ENCODE measurements around the gene TSPAN4.

TSPAN4 gene, protein sequence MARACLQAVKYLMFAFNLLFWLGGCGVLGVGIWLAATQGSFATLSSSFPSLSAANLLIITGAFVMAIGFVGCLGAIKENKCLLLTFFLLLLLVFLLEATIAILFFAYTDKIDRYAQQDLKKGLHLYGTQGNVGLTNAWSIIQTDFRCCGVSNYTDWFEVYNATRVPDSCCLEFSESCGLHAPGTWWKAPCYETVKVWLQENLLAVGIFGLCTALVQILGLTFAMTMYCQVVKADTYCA
- 10.5 to 117 (median 30.1) reads per million in 18 experiments for total RNA-seq

DNA sequence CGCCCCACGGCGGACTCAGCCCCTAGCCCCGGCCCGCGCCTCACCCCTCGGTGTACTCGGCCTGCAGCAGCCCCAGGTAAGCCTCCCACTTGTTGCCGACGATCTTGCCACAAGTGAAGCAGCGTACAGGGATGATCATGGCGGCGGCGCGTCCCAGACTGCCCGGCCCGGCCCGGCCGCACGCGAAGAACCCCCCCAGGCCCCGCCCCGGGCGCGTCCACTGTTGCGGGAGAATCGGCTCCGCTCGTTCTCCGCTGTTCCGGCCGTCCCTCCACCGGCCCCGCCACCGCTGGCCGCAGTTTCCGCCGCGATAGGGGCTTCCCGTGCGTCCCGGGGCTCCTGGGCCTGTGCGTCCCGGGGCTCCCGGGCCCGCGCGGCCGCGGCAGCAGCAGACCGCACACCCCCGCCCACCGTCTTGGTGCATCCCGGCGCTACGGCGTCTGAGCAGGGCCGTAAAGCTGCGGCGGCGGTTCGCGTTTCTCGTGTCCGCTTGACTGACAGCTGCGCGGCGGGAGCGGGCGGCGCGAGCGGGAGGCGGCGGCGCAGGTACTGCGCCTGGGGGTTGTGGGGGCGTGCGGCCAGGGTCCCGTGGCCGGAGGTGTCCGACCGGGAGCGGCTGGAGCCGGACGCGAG is at the start of gene TSPAN4, which contains the start of gene POLR2L:
TSPAN4 (plus strand) TSS at position 483 of the 633 bp plus-strand sequence. CDS start 7,453 bp downstream, outside the sequence.
POLR2L (minus strand) TSS at position 160 of the 633 bp plus-strand sequence; CDS start at position 139, 21 bp downstream.
- peak; percentile 82 to 90 for DNase-seq

GRCh38 chr11:792873-793272 is 49.8 kb upstream of the TSPAN4 start:
- no peak for DNase-seq

DNA sequence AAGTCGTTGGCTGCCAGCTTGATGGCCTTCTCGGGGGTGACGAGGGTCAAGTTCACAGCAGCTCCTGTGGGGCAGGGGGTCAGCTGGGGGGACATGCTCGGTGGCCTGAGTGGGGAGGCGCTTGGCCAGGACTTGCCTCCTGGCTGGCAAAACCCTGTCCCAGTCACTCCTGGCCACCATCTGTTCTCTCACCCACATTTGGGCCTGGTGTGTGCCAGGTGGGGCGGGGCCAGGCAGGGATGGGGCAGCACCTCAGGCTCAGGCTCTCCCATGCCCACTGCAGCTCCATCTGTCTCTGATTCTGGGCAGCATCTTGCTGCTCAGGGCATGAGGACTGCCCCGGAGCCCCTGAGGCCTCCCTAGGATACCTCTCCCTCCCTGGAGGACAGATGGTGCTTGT is 49.1 kb upstream of the TSPAN4 start:
- no peak for DNase-seq

DNA sequence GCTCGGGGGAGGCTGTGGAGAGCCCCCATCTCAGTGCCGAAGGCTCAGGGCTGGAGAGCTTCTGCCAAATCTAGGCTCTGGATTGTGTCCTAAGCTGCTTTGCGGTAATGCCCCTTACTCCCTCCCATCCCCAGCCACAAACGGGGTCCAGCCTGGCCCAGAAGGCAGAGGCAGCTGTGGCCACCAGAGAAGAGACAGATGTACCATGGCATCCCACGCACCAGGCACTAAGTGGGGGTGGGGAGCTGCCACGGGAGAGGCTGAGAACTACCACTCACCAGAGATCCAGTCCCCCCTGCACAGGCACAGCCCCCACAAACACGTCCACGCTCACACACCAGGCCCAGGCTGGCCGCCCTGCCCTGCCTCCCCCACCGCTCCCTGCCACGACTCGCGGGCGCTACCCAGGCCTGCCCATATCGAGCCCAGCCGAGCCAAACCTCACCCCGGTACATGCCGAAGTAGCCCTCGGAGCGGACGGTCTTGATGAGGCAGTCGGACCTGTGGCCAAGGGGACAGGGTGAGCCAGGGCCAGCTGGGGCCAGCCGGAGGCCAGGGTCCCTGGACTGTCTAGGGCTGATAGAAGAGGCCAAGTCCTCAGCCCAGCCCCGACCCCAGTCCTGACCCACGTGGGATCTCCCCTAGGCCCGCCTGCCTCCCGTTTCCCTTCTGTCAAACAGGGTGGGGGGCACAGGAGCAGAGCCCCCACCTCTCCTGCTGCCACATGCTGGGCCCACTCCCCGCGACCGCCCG is 48.5 kb upstream of the TSPAN4 start:
- DNase-seq = no peak

DNA sequence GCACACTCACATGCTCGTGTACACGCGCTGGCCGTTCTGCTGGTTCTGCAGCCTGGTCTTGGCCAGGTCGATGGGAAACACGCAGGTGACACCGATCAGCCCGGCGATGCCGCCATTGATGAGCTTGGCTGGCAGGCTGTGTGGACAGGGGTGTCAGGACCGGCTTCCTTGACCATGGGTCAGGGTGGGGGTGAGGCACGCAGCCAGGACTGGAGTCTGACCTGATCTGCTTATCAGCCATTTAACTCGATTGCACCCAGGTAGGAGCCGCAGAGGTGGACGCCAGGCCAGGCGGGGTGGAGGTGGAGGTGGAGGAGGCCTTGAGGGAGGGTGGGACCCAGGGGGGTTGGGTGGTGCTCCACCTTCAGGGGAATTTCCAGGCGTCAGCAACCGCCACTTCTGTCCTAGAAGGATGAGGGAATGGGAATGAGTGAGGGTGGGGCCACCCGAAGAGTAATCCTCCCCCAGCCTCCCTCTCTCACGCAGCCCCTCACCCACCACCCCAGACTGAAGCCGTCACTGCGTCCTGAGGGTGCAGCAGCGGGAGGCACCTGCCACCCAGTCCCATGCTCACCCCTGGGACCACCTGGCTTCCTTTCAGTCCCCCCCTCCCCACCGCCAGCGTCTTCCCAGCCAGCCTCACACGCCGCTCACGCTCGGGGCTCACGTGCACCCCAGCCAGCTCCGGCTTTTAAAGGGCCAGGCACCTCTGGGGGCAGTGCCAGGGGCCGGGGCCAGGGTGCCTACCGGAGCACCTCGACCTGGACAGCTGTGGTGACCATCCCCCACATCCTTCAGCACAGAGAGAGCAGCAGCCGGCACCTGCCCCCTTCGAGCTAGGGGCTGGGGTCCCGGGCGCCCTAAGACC is 47.7 kb upstream of the TSPAN4 start:
- DNase-seq = no peak

- DNase-seq = peak; percentile 75 to 91
Observed at GRCh38 chr11:795634-796564, 46.8 kb upstream of the TSPAN4 start.

DNA sequence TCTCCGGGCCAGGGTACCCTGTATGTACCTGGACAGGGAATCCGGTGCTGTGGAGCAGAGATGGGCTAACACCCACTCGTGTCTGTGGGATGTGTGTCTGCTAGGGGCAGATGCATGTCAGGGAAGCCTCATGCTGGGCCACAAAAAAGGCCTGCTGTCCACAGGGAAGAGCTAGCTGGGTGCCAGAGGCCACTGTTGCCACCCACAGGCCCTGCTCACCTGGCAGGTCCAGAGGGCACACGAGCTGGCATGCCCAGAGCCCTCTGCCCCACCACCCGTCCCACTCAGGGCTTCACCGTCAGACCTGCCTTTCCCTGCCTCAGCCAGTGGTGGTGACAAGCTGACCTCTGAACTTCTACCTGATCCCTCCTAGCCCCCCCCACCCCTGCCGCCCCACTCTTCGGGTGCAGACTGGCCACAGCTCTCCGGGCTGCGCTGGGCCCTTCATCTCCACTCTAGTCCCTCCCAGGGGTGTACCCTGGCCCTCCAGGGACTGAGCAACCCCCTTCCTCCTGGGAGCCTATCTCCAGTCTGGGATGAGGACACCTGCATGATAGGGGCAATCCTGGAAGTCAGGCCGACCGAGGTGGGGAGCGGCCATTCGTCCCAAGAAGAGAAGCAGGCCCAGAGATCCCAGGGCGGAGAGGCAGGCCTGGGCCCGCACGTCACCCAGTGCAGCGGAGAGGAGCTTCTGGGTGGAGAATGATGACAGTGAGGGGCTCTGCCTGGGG is 45.9 kb upstream of the TSPAN4 start:
- no peak for DNase-seq

DNA sequence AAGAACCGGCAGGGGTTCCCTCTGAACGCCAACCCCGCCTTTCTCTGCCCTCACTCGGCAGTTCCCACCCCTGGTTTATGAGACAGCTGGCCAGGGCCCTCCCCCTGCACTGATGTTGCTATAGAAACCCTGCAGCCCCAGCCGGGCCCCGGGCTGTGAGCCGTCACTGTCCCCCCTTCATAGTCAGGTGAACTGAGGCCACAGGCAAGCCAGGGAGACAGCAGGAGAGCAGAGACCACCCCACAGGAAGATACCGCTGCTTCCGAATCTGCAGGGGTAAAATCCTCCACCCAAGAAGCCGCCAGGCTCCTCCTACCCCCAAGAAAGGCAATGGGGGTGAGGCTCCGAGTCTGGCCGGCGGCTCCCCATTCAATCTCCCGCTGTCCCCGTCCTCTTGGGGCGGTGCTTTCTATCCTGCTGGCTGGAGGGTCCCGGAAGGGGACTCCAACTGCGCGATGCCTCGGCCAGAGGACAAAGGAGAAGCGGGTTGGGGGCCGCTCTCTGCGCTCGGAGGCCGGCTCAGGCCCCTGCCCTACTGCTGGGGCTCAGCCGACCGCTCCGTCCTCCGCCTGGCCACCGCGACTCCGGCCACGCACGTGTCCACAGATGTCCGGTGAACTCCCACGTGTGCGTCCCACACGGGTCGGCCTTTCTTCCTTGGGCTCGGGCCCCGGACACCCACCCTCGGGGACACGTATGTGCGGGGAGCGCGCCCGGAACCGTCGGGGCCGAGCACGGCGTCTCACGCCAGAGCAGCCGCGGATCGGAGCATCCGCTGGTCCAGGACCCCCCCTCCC is 45.2 kb upstream of the TSPAN4 start:
- DNase-seq = peak; percentile 67 to 72

DNA sequence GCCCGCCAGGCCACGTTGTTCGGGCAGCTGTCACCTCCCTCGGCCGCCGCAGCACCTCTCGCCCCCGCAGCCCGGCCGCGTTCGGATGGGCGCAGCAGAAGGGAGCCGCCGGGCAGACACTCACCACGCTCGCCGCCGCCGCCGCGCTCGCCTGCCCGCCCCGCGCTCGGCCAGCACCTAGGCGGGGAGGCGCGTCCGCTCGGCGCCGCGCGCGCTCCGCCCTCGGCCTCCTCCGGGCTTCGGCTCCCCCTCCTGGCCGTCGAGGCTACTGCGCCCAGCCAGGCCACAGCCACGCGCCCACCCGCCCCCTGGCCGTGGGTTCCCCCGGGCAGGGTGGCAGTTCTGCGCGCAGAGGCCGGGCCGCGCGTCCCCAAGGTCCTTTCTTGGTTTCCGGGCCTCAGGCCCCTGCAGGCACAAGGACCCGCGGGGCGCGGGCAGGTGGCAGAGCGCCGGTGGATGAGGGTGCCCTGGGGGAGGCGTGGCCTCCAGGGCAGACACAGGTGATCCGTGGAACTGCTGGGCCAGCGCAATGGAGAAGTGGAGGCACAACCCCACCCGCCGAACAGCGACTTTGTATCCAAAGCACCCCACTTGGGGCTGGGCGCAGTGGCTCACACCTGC is 44.4 kb upstream of the TSPAN4 start, which contains the start of gene SLC25A22:
SLC25A22 (minus strand) TSS at position 189 of the 621 bp plus-strand sequence. CDS start 3,275 bp downstream, outside the sequence.
- DNase-seq = peak; percentile 82 to 86

- DNase-seq = no peak
Observed at GRCh38 chr11:799641-800316, 42.9 kb upstream of the TSPAN4 start.

GRCh38 chr11:800473-800872 is 42.2 kb upstream of the TSPAN4 start:
- no peak for DNase-seq

DNA sequence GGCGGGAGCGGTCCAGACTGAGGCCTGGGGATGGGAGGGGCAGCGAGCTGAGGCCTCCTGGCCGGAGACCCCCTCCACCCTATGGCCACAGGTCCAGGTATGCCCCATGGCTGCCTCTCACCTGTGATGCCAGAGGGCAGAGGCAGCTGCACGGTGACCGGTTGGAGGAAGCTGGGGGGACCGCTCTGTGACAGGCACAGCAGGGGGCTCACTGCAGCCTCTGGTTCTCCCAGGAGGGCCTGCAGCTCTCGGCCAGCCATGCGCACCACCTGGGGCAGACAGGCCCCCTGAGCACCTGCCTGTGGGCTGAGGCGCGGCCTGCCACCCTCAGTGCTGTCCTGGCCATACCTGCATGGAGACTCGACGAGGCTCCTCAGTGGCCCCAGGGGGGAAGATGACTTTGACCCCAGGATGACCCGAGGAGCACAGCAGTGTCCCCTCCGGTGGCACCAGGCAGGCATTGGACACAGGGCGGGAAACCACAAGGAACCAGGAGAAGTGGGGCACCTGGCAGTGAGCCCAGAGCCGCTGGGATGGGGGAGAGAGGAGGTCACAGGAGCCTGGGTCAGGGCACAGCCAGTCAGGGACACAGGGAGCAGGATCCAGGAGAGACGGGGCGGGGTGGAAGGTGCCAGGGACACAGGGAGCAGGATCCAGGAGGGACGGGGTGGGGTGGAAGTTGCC is 41.4 kb upstream of the TSPAN4 start:
- DNase-seq = no peak

DNA sequence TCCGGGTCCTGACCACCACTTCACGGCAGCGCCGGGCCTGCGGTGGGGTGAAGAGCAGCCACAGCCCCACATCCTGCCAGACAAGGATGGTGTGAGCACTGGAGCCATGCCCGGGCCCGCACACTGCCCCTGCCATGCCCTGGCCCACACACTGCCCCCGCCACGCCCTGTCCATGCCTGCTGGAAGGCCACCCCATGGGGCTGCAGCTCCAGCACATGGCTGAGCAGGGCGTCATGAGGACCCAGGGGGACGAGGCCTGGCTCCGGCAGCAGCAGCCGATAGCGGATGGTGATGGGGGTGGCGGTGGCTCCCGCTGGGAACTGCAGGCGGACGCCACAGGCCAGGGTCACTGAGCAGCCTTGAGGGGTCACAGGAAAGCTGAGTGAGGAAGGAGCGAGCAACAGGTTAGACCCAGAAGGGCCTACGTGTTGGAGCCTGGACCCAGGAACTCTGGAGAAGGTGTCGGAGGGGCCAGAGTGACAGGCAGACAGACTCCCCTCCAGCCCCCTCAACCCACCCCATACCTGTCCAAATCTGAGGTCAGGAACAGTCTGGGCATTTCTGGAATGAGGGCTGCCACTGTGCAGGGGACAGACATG is 40.5 kb upstream of the TSPAN4 start:
- no peak for DNase-seq

DNA sequence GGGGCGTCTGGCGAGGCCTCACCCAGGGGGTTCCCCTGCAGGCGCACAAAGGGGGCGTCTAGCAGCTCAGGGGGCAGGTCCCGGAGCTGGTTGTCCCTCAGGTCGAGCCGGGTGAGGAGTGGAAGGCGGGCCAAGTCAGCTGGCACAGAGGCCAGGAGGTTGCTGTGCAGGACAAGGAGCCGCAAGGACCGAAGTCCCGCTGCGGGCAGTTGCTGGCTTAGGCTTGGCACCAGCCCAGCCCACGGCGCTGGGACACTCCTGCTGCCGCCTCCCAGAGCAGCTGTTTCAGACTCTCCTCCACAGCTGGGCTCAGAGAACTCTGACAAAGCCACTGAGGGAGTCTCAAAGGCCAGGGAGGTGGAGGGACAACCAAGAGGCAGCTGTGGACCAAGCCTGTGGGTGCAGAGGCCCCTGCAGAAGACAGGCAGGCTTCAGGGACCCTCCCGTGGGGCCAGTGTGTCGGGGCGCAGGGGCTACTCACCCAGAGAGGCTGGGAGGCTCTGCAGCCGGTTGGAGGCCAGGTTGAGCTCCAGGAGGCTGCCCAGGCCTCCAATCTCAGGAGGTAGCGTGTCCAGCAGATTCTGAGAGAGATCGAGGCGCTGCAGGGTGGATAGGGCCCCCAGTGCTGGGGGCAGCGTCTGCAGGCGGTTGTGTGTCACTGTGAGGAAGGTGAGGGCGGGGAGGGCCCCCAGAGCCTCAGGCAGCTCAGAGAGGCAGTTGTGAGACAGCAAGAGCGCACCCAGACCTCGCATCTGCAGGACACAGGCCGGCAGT is 39.8 kb upstream of the TSPAN4 start:
- DNase-seq = no peak

- no peak for DNase-seq
Observed at GRCh38 chr11:803467-803742, 39.2 kb upstream of the TSPAN4 start.

GRCh38 chr11:803770-804598 is 38.7 kb upstream of the TSPAN4 start:
- no peak for DNase-seq
